Smooth muscle cell (in vitro differentiated cells): ENCODE data around the gene UBAC1. TPM values are rescaled to one million over a fixed set of nuclear protein-coding genes. Genes with fewer than 3 reads are reported as not detected.

ENCODE experiments used
- DNase-seq: peaks from one replicate; lab custom pipeline; 2025; ENCODE audit not compliant: unreplicated experiment; lab: John Stamatoyannopoulos, UW
- H2AFZ ChIP-seq: fragments of 200-600 bp; sonication (generic); 2 replicates; pipeline ENCODE4 v1.6.0; 2016; ENCODE audit warnings: antibody characterized with exemption, low read depth, mild to moderate bottlenecking
- H3F3A ChIP-seq: fragments of 200-600 bp; sonication (generic); 2 replicates; pipeline ENCODE4 v1.6.0; 2017; ENCODE audit warnings: antibody characterized with exemption, low read depth
- H3K27ac ChIP-seq: fragments of 200-600 bp; sonication (generic); 2 replicates; pipeline ENCODE4 v1.5.1; 2016; ENCODE audit warnings: low read depth, mild to moderate bottlenecking
- H3K27me3 ChIP-seq: fragments of 200-600 bp; sonication (generic); 2 replicates; pipeline ENCODE4 v1.6.1; 2016; ENCODE audit warnings: low read depth, mild to moderate bottlenecking
- H3K36me3 ChIP-seq: fragments of 200-600 bp; sonication (generic); 2 replicates; pipeline ENCODE4 v1.5.1; 2016; ENCODE audit warnings: low read depth
- H3K4me1 ChIP-seq: fragments of 200-600 bp; sonication (generic); 2 replicates; pipeline ENCODE4 v1.5.1; 2016; ENCODE audit warnings: low read depth
- H3K4me2 ChIP-seq: fragments of 200-600 bp; sonication (generic); 2 replicates; pipeline ENCODE4 v1.6.0; 2016; ENCODE audit warnings: mild to moderate bottlenecking
- H3K4me3 ChIP-seq: fragments of 200-600 bp; sonication (generic); 2 replicates; pipeline ENCODE4 v1.5.1; 2016; ENCODE audit warnings: mild to moderate bottlenecking
- H3K79me2 ChIP-seq: fragments of 200-600 bp; sonication (generic); 2 replicates; pipeline ENCODE4 v1.6.0; 2016; ENCODE audit warnings: low read depth, mild to moderate bottlenecking
- H3K9ac ChIP-seq: fragments of 200-600 bp; sonication (generic); 2 replicates; pipeline ENCODE4 v1.6.0; 2016; ENCODE audit warnings: low read depth
- H3K9me3 ChIP-seq: fragments of 200-600 bp; sonication (generic); replicated peaks from 2 replicates; pipeline ENCODE4 v1.5.1; 2016; ENCODE audit warnings: low read depth
- H4K20me1 ChIP-seq: fragments of 200-600 bp; sonication (generic); 2 replicates; pipeline ENCODE4 v1.6.0; 2016; ENCODE audit warnings: low read depth
- WGBS: methylation state at CpG from one replicate; pipeline ENCODE4 v1.1.7; 2016; ENCODE audit warnings: low lambda C conversion rate; 5-methylcytosine and 5-hydroxymethylcytosine counted together
- polyA plus RNA-seq: library from polyadenylated mRNA; unstranded; fragments of >200 nt; fragmentation: Nextera tagmentation; extraction: Ambion mirVana; gene quantifications from 2 replicates; pipeline ENCODE4 v1.2.1, GENCODE V29; 2016
- total RNA-seq: library from RNA; depleted of rRNA; stranded (reverse); fragments of >200 nt; gene quantifications from 2 replicates; pipeline ENCODE4 v1.2.3, GENCODE V29; 2014
- TF ChIP-seq, protein P1 (sequence below): fragments of 200-600 bp; sonication (generic); IDR thresholded peaks from 2 replicates; pipeline ENCODE4 v1.5.1; 2017; ENCODE audit warnings: borderline replicate concordance, mild to moderate bottlenecking, antibody characterized with exemption; ENCODE audit not compliant: insufficient read depth, poor library complexity, severe bottlenecking

The UBAC1 gene
- total and polyA plus RNA-seq, 2 experiments from 2014 or later = 35.3 to 43.5 TPM

DNA sequence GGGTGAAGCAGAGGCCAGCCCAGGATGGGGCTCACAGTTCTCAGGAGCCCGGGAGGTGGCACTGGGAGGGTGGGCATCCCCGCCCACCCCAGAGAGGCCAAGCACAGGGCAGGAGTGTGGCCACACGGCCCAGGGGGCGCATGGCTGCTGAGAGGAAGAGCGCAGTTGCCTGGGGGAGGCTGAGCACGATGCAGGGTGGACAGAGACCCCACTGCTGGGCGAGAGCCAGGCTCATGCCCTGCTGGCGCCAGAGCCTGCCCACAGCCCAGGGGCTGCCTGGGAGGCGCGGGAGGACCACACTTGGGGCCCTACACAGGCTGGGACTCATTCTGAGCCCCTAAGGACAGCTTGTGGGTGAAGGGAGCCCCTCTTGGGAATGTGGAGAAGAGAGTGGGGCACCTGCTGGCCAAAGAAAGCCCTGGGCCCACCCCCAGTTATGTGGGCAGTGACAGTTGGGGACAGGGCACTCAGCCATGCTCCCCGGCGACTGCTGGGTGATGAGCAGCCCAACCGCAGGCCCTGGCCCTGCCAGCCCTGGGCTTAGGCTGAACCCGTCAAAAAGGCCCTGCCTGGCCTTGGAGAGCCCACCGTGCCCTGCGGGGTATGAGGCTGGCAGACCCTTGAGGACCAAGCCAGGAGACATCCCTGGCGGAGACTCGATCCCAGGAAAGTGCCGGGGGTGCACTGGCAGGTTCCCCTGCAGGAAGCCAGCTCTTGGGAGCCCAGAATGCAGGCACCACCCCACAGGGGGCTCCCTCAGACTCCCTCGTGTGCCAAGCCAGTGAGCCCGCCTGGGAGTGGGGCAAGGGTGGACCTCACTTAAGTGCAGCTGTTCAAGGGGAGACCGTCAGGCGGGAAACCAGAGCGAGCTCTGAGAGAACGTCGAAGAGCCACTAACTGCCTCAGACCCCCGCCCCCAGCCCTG, 32.2 kb downstream of the UBAC1 start:
- DNase-seq = no peak
- no peaks in the 10 kb centered on the region for H3K79me2 ChIP-seq
- no peak overlapping the region for H3K9ac ChIP-seq
- no peaks in the 10 kb centered on the region for H3F3A ChIP-seq
- no peak overlapping the region for H3K4me3 ChIP-seq
- TF ChIP-seq, protein P1, sequence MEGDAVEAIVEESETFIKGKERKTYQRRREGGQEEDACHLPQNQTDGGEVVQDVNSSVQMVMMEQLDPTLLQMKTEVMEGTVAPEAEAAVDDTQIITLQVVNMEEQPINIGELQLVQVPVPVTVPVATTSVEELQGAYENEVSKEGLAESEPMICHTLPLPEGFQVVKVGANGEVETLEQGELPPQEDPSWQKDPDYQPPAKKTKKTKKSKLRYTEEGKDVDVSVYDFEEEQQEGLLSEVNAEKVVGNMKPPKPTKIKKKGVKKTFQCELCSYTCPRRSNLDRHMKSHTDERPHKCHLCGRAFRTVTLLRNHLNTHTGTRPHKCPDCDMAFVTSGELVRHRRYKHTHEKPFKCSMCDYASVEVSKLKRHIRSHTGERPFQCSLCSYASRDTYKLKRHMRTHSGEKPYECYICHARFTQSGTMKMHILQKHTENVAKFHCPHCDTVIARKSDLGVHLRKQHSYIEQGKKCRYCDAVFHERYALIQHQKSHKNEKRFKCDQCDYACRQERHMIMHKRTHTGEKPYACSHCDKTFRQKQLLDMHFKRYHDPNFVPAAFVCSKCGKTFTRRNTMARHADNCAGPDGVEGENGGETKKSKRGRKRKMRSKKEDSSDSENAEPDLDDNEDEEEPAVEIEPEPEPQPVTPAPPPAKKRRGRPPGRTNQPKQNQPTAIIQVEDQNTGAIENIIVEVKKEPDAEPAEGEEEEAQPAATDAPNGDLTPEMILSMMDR = no peak
- H3K27me3 ChIP-seq = no peaks in the 10 kb centered on the region
- no peaks in the 10 kb centered on the region for H3K4me1 ChIP-seq
- no peak overlapping the region for H3K4me2 ChIP-seq
- H3K9me3 ChIP-seq = no peaks in the 10 kb centered on the region
- H3K36me3 ChIP-seq = no peaks in the 10 kb centered on the region
- peaks cover 38% of the 10 kb centered on the region for H4K20me1 ChIP-seq
- no peak overlapping the region for H3K27ac ChIP-seq
- WGBS = 97% methylated on average over 25 of the region's 27 CpGs
- no peak overlapping the region for H2AFZ ChIP-seq

DNA sequence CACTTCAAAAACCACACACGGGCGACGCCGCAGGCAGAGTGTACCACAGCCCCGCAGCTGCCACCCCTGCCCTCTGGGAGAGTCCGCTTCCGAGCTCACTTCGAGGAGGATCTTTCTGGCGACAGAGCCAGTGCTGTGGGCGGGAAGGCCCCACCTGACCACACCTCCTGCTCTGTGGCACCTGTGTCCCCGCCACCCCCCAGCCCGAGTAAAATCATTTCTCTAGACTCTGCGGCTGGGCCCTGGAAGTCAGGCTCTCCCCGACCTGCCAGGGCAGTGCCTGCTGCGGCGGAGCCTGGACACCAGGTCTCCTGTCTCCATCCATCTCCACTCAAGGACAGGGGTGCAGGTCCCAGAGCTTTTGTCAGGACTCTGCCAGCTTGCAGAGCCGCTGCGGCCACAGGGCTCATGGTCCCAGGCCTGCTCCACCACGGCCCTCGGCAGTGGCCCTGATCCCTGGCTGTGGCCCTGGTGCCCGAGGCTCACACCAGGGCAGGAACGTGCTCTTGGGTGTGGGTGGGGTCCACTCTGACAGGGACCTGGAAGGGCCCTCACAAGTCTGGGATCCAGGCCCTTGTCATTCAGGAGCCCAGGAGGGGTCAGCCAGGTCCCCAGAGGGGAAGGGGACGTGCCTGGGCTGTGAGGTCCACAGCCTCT, 33.0 kb downstream of the UBAC1 start:
- Histone ChIP-seq H2AFZ (no peak overlapping the region), H3K4me2 (no peak overlapping the region), H3K27me3 (no peaks in the 10 kb centered on the region), H3K9ac (no peak overlapping the region), H3K79me2 (no peaks in the 10 kb centered on the region), H3K4me1 (no peaks in the 10 kb centered on the region), H3K4me3 (no peak overlapping the region), H3K27ac (no peak overlapping the region), H3K36me3 (no peaks in the 10 kb centered on the region), H4K20me1 (peaks cover 38% of the 10 kb centered on the region), H3K9me3 (no peaks in the 10 kb centered on the region), H3F3A (no peaks in the 10 kb centered on the region)
- no peak for DNase-seq
- TF ChIP-seq, protein P1 = no peak
- 93% methylated on average over 23 of the region's 23 CpGs for WGBS

DNA sequence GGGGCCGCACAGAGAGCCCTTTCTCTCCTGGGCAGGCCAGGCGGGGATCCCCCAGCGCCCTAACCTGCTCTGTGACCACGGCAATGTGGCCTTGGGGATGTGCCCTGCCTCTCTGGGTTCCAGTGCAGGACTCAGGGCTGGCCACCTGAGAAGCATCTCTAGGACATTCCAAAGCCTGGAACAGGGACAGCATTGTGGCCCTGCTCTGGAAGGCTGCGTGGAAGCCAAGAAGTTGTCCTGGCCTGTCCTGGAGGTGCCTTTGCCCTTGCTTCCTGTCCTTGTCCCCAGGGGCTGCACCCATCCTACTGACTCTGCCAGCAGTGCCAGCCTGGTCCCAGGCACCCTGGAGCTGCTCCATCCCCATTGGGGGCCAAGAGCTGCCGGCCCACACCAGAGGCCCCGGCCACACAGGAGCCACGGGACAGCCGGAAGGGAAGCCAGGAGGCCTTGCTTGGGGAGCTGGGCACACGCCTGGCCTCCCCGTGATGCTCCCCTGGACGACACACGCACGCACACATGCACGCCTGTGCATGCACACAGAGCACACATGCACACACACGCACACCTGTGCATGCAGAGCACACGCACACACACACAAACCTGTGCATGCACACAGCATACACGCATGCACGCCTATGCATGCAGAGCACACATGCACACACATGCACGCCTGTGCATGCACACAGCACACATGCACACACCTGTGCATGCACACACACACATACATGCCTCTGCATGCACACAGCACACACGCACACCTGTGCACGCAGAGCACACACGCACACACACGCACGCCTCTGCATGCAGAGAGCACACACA, 33.8 kb downstream of the UBAC1 start:
- Histone ChIP-seq H3K27me3 (no peaks in the 10 kb centered on the region), H3K9me3 (no peaks in the 10 kb centered on the region), H3K79me2 (no peaks in the 10 kb centered on the region), H3K4me2 (peak overlapping the region; percentile 42), H4K20me1 (peaks cover 38% of the 10 kb centered on the region), H3K4me3 (no peak overlapping the region), H3K9ac (no peak overlapping the region), H3K36me3 (no peaks in the 10 kb centered on the region), H2AFZ (no peak overlapping the region), H3K27ac (no peak overlapping the region), H3F3A (no peaks in the 10 kb centered on the region), H3K4me1 (no peaks in the 10 kb centered on the region)
- TF ChIP-seq, protein P1 = no peak
- DNase-seq = no peak
- 90% methylated on average over 25 of the region's 25 CpGs for WGBS
